ENCODE data around the gene CAMK1D.

The CAMK1D gene

GRCh38 chr10:12380999-12381398 lies 31.7 kb downstream of the CAMK1D start:
- peaks cover 75% of the 10 kb centered on the region for H3K79me2 ChIP-seq (ENCODE audit: low read length)

GRCh38 chr10:12381536-12382156 lies 32.3 kb downstream of the CAMK1D start:
- H3K9me3 ChIP-seq (replicated peaks; ENCODE audit: insufficient read depth, low read length) = no peaks in the 10 kb centered on the region
- H3K79me2 ChIP-seq (ENCODE audit: low read length) = peaks cover 77% of the 10 kb centered on the region
- DNase-seq = no peak
- TF ChIP-seq EZH2 (optimal IDR thresholded peaks at IDR 0.05; ENCODE audit: low read depth, low read length) = no peak
- no peak for TF ChIP-seq EZH2phosphoT487 (IDR thresholded peaks at IDR 0.05; ENCODE audit: low read length)
- TF ChIP-seq CTCF (IDR thresholded peaks at IDR 0.05; ENCODE audit: low read length) = no peak
- no peaks in the 10 kb centered on the region for H3K36me3 ChIP-seq (replicated peaks; ENCODE audit: insufficient read depth, low read length)
- H4K20me1 ChIP-seq (ENCODE audit: insufficient read depth, low read length) = no peaks in the 10 kb centered on the region
- no peaks in the 10 kb centered on the region for H3K4me1 ChIP-seq (ENCODE audit: low read length)
- H3F3A ChIP-seq (ENCODE audit: insufficient read depth, low read length) = no peaks in the 10 kb centered on the region
- no peaks in the 10 kb centered on the region for H3K9me2 ChIP-seq (replicated peaks; ENCODE audit: insufficient read depth, low read length)
- H3K9ac ChIP-seq (ENCODE audit: low read length) = no peak overlapping the region
- no peak overlapping the region for H3K27ac ChIP-seq (ENCODE audit: low read length)
- H3K27me3 ChIP-seq (replicated peaks; ENCODE audit: insufficient read depth, low read length) = no peaks in the 10 kb centered on the region
- H3K4me3 ChIP-seq (ENCODE audit: low read length) = no peak overlapping the region
- no peak overlapping the region for H3K4me2 ChIP-seq (ENCODE audit: low read depth, low read length)
- H2AFZ ChIP-seq (ENCODE audit: low read length) = no peak overlapping the region

More at GRCh38 chr10:12380999-12381398, 31.7 kb downstream of the CAMK1D start:
- no peak overlapping the region for H3K27ac ChIP-seq (ENCODE audit: low read length)
- no peaks in the 10 kb centered on the region for H3K36me3 ChIP-seq (replicated peaks; ENCODE audit: insufficient read depth, low read length)
- H3K9ac ChIP-seq (ENCODE audit: low read length) = no peak overlapping the region
- H3K27me3 ChIP-seq (replicated peaks; ENCODE audit: insufficient read depth, low read length) = no peaks in the 10 kb centered on the region
- H3K4me3 ChIP-seq (ENCODE audit: low read length) = no peak overlapping the region
- no peaks in the 10 kb centered on the region for H4K20me1 ChIP-seq (ENCODE audit: insufficient read depth, low read length)
- no peak for TF ChIP-seq EZH2 (optimal IDR thresholded peaks at IDR 0.05; ENCODE audit: low read depth, low read length)
- TF ChIP-seq CTCF (IDR thresholded peaks at IDR 0.05; ENCODE audit: low read length) = no peak
- TF ChIP-seq EZH2phosphoT487 (IDR thresholded peaks at IDR 0.05; ENCODE audit: low read length) = no peak
- no peaks in the 10 kb centered on the region for H3K9me3 ChIP-seq (replicated peaks; ENCODE audit: insufficient read depth, low read length)
- H3F3A ChIP-seq (ENCODE audit: insufficient read depth, low read length) = no peaks in the 10 kb centered on the region
- H3K4me2 ChIP-seq (ENCODE audit: low read depth, low read length) = no peak overlapping the region
- H3K4me1 ChIP-seq (ENCODE audit: low read length) = no peaks in the 10 kb centered on the region
- no peaks in the 10 kb centered on the region for H3K9me2 ChIP-seq (replicated peaks; ENCODE audit: insufficient read depth, low read length)
- no peak for DNase-seq
- H2AFZ ChIP-seq (ENCODE audit: low read length) = no peak overlapping the region

GRCh38 chr10:12382157-12382548 lies 32.8 kb downstream of the CAMK1D start:
- H3K9me2 ChIP-seq (replicated peaks; ENCODE audit: insufficient read depth, low read length) = no peaks in the 10 kb centered on the region
- H3K4me3 ChIP-seq (ENCODE audit: low read length) = no peak overlapping the region
- H4K20me1 ChIP-seq (ENCODE audit: insufficient read depth, low read length) = no peaks in the 10 kb centered on the region
- no peak overlapping the region for H3K9ac ChIP-seq (ENCODE audit: low read length)
- no peaks in the 10 kb centered on the region for H3F3A ChIP-seq (ENCODE audit: insufficient read depth, low read length)
- H3K4me1 ChIP-seq (ENCODE audit: low read length) = no peaks in the 10 kb centered on the region
- no peaks in the 10 kb centered on the region for H3K9me3 ChIP-seq (replicated peaks; ENCODE audit: insufficient read depth, low read length)
- TF ChIP-seq EZH2phosphoT487 (IDR thresholded peaks at IDR 0.05; ENCODE audit: low read length) (no peak), EZH2 (optimal IDR thresholded peaks at IDR 0.05; ENCODE audit: low read depth, low read length) (no peak), CTCF (IDR thresholded peaks at IDR 0.05; ENCODE audit: low read length) (no peak)
- H3K4me2 ChIP-seq (ENCODE audit: low read depth, low read length) = no peak overlapping the region
- H2AFZ ChIP-seq (ENCODE audit: low read length) = no peak overlapping the region
- peaks cover 74% of the 10 kb centered on the region for H3K79me2 ChIP-seq (ENCODE audit: low read length)
- no peaks in the 10 kb centered on the region for H3K27me3 ChIP-seq (replicated peaks; ENCODE audit: insufficient read depth, low read length)
- no peaks in the 10 kb centered on the region for H3K36me3 ChIP-seq (replicated peaks; ENCODE audit: insufficient read depth, low read length)
- DNase-seq = no peak
- H3K27ac ChIP-seq (ENCODE audit: low read length) = no peak overlapping the region
